HFFc6 (cell line): ENCODE results near the gene EPC1. TPM values are rescaled to one million over a fixed set of nuclear protein-coding genes. Genes with fewer than 3 reads are reported as not detected.
A peak's percentile ranks its signal among the peaks of the same experiment; 100 is the strongest.

Source experiments
- DNase-seq: peaks from one replicate; pipeline ENCODE4 v3.0.0-alpha.2; 2018
- H3K27ac Mint-ChIP-seq: 2 replicates; pipeline ENCODE4 v1.8.0; 2020; ENCODE audit warnings: mild to moderate bottlenecking, mixed read lengths
- H3K27me3 Mint-ChIP-seq: 2 replicates; pipeline ENCODE4 v1.8.0; 2021; ENCODE audit warnings: mild to moderate bottlenecking, moderate library complexity, mixed read lengths; ENCODE audit not compliant: insufficient read depth
- H3K36me3 Mint-ChIP-seq: 2 replicates; pipeline ENCODE4 v1.8.0; 2021; ENCODE audit warnings: low read depth, mixed read lengths
- H3K4me1 Mint-ChIP-seq: 2 replicates; pipeline ENCODE4 v1.8.0; 2020; ENCODE audit warnings: low read depth, mixed read lengths
- H3K4me3 Mint-ChIP-seq: 2 replicates; pipeline ENCODE4 v1.8.0; 2020; ENCODE audit warnings: mild to moderate bottlenecking, moderate library complexity, mixed read lengths
- H3K9me3 Mint-ChIP-seq: 2 replicates; pipeline ENCODE4 v1.8.0; 2020; ENCODE audit warnings: mild to moderate bottlenecking, mixed read lengths
- CTCF ChIP-seq: fragments of 200-600 bp; sonication (generic); IDR thresholded peaks from 2 replicates; pipeline ENCODE4 v1.5.0; 2021; ENCODE audit warnings: antibody characterized with exemption, mild to moderate bottlenecking
- total RNA-seq, 6 experiments: library from RNA; stranded (reverse); fragmentation: NEBNext Ultra II Directional; extraction: Animal tissue kit (Norgen Biotek cat#: 25700); gene quantifications; 2 replicates in 1 of 6; 3 replicates in 5 of 6; pipeline ENCODE4 v1.2.3, GENCODE V29; 2021

Gene EPC1
- total RNA-seq, 6 experiments from 2014 or later, result 16.5 to 19.3 (median 17.5) TPM

- H3K4me1 Mint-ChIP-seq, result peaks cover 46% of the 10 kb centered on the region
- no peaks in the 10 kb centered on the region; the same call in 1 of the 2 replicates for H3K27me3 Mint-ChIP-seq
- no peak for TF ChIP-seq CTCF
- DNase-seq, result no peak
- H3K9me3 Mint-ChIP-seq, result no peaks in the 10 kb centered on the region
- H3K27ac Mint-ChIP-seq, result peak overlapping the region; percentile 12
- H3K36me3 Mint-ChIP-seq, result peaks cover 10% of the 10 kb centered on the region; the same call in 1 of the 2 replicates
- H3K4me3 Mint-ChIP-seq, result peak overlapping the region; percentile 97
Measured at GRCh38 chr10:32348297-32349198, 1.6 kb upstream of the EPC1 start.

- Mint-ChIP-seq H3K27me3 (no peaks in the 10 kb centered on the region; the same call in 1 of the 2 replicates), H3K27ac (peak overlapping the region; percentile 100), H3K9me3 (no peaks in the 10 kb centered on the region), H3K36me3 (peaks cover 10% of the 10 kb centered on the region; the same call in 1 of the 2 replicates), H3K4me1 (peaks cover 37% of the 10 kb centered on the region), H3K4me3 (peak overlapping the region; percentile 97)
- no peak; the same call in 1 of the 2 replicates for TF ChIP-seq CTCF
- DNase-seq, result no peak
Measured at GRCh38 chr10:32347363-32348022, 535 bp upstream of the EPC1 start.

GRCh38 chr10:32346134-32346550, 816 bp downstream of the EPC1 start:
- peak; percentile 97 for TF ChIP-seq CTCF
- Mint-ChIP-seq H3K27me3 (no peaks in the 10 kb centered on the region; the same call in 1 of the 2 replicates), H3K4me3 (peak overlapping the region; percentile 97), H3K4me1 (peaks cover 46% of the 10 kb centered on the region), H3K27ac (peak overlapping the region; percentile 100), H3K9me3 (no peaks in the 10 kb centered on the region), H3K36me3 (peaks cover 10% of the 10 kb centered on the region; the same call in 1 of the 2 replicates)
- DNase-seq, result peak; percentile 94

- Mint-ChIP-seq H3K9me3 (no peaks in the 10 kb centered on the region), H3K27me3 (peaks cover 2% of the 10 kb centered on the region; the same call in 1 of the 2 replicates), H3K4me3 (no peak overlapping the region), H3K27ac (no peak overlapping the region), H3K36me3 (peaks cover 25% of the 10 kb centered on the region), H3K4me1 (peaks cover 60% of the 10 kb centered on the region)
- TF ChIP-seq CTCF, result no peak
- DNase-seq, result no peak
Measured at GRCh38 chr10:32341596-32341995, 5.4 kb downstream of the EPC1 start.

- no peaks in the 10 kb centered on the region for H3K9me3 Mint-ChIP-seq
- no peak for DNase-seq
- H3K4me3 Mint-ChIP-seq, result no peak overlapping the region
- H3K27ac Mint-ChIP-seq, result no peak overlapping the region
- peaks cover 25% of the 10 kb centered on the region for H3K36me3 Mint-ChIP-seq
- H3K4me1 Mint-ChIP-seq, result peaks cover 70% of the 10 kb centered on the region
- peaks cover 5% of the 10 kb centered on the region; the same call in 1 of the 2 replicates for H3K27me3 Mint-ChIP-seq
- no peak for TF ChIP-seq CTCF
Measured at GRCh38 chr10:32340596-32341180, 6.3 kb downstream of the EPC1 start.
